MM.1S (cell line): ENCODE results near the gene ATG4B.

Experiments
- DNase-seq: peaks from one replicate; pipeline ENCODE4 v3.0.0-alpha.2; 2015
- H2AFZ ChIP-seq: fragments of 300-600 bp; sonication (generic); 2 replicates; pipeline ENCODE4 v1.6.0; 2016; ENCODE audit warnings: antibody characterized with exemption, low read length
- H3F3A ChIP-seq: fragments of 300-600 bp; sonication (generic); 2 replicates; pipeline ENCODE4 v1.6.1; 2016; ENCODE audit warnings: mild to moderate bottlenecking, antibody characterized with exemption, low read length, moderate library complexity, mixed read lengths; ENCODE audit not compliant: insufficient read depth
- H3K27ac ChIP-seq: fragments of 300-600 bp; sonication (generic); 2 replicates; pipeline ENCODE4 v1.5.1; 2016; ENCODE audit warnings: mild to moderate bottlenecking, low read length
- H3K27me3 ChIP-seq: fragments of 300-600 bp; sonication (generic); replicated peaks from 2 replicates; pipeline ENCODE4 v1.6.0; 2016; ENCODE audit warnings: low read length; ENCODE audit not compliant: insufficient read depth
- H3K36me3 ChIP-seq: fragments of 300-600 bp; sonication (generic); replicated peaks from 2 replicates; pipeline ENCODE4 v1.6.1; 2016; ENCODE audit warnings: mild to moderate bottlenecking, low read length, mixed read lengths; ENCODE audit not compliant: insufficient read depth
- H3K4me1 ChIP-seq: fragments of 300-600 bp; sonication (generic); 2 replicates; pipeline ENCODE4 v1.6.1; 2016; ENCODE audit warnings: low read length, mixed read lengths
- H3K4me2 ChIP-seq: fragments of 300-600 bp; sonication (generic); 2 replicates; pipeline ENCODE4 v1.6.0; 2016; ENCODE audit warnings: low read depth, low read length
- H3K4me3 ChIP-seq: fragments of 300-600 bp; sonication (generic); 2 replicates; pipeline ENCODE4 v1.5.1; 2016; ENCODE audit warnings: low read length, mixed read lengths
- H3K79me2 ChIP-seq: fragments of 300-600 bp; sonication (generic); 2 replicates; pipeline ENCODE4 v1.6.1; 2016; ENCODE audit warnings: mixed run types, low read length, mixed read lengths
- H3K9ac ChIP-seq: fragments of 300-600 bp; sonication (generic); 2 replicates; pipeline ENCODE4 v1.6.1; 2016; ENCODE audit warnings: low read length, mixed read lengths
- H3K9me2 ChIP-seq: fragments of 300-600 bp; sonication (generic); replicated peaks from 2 replicates; pipeline ENCODE4 v1.6.1; 2016; ENCODE audit warnings: mild to moderate bottlenecking, low read length, mixed read lengths; ENCODE audit not compliant: insufficient read depth
- H3K9me3 ChIP-seq: fragments of 300-600 bp; sonication (generic); replicated peaks from 2 replicates; pipeline ENCODE4 v1.6.1; 2016; ENCODE audit warnings: mild to moderate bottlenecking, low read length, mixed read lengths; ENCODE audit not compliant: insufficient read depth
- H4K20me1 ChIP-seq: fragments of 300-600 bp; sonication (generic); 2 replicates; pipeline ENCODE4 v1.6.1; 2016; ENCODE audit warnings: mild to moderate bottlenecking, low read length, moderate library complexity, mixed read lengths; ENCODE audit not compliant: insufficient read depth
- CTCF ChIP-seq: fragments of 300-600 bp; sonication (generic); IDR thresholded peaks from 2 replicates; pipeline ENCODE4 v1.5.1; 2016; ENCODE audit warnings: antibody characterized with exemption, low read length, mixed read lengths
- EZH2 ChIP-seq: fragments of 300-600 bp; sonication (generic); optimal IDR thresholded peaks from 2 replicates; pipeline ENCODE3; 2017; ENCODE audit warnings: low read depth, mild to moderate bottlenecking, antibody characterized with exemption, low read length, mixed read lengths
- EZH2phosphoT487 ChIP-seq: fragments of 300-600 bp; sonication (generic); IDR thresholded peaks from 2 replicates; pipeline ENCODE4 v1.6.1; 2018; ENCODE audit warnings: antibody characterized with exemption, low read length

The ATG4B gene

DNA sequence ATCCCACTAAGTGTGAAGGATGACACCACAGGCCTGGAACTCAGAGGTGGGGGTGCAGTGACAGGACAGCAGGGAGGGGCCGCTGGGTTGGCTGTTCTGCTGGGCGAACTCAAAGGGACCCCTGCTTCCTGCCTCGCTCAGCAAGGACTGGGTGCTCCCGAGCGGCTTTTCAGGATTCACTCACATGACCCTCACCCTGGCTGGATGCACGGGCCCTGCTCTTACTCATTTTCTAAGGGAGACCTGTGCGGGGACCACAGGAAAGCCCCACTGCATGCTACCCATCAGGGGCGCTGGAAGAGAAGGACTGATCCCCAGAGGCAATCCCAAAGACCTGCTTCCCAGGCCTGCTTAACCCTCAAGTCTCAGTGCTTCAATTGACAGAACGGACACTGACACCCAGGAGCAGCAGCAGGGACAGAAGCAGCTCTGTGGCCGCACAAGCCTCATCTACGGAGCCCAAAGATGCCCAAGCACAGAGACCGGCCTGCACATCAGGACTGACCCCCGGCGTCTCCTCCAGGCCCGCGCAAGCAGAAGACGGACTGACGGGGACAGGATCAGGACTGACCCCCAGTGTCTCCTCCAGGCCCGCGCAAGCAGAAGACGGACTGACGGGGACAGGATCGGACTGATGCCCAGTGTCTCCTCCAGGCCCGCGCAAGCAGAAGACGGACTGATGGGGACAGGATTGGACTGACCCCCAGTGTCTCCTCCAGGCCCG, 30.2 kb upstream of the ATG4B start:
- no peaks in the 10 kb centered on the region for H3K9me2 ChIP-seq
- DNase-seq = no peak
- no peak overlapping the region for H3K4me2 ChIP-seq
- H4K20me1 ChIP-seq = no peaks in the 10 kb centered on the region
- H3K4me3 ChIP-seq = no peak overlapping the region
- TF ChIP-seq CTCF = no peak
- no peak for TF ChIP-seq EZH2
- TF ChIP-seq EZH2phosphoT487 = no peak
- H3K27ac ChIP-seq = no peak overlapping the region
- no peaks in the 10 kb centered on the region for H3K36me3 ChIP-seq
- no peak overlapping the region for H2AFZ ChIP-seq
- no peaks in the 10 kb centered on the region for H3K27me3 ChIP-seq
- H3K9me3 ChIP-seq = no peaks in the 10 kb centered on the region
- peaks cover 10% of the 10 kb centered on the region; the same call in 1 of the 2 replicates for H3K79me2 ChIP-seq
- no peak overlapping the region for H3K9ac ChIP-seq
- no peaks in the 10 kb centered on the region for H3F3A ChIP-seq
- no peaks in the 10 kb centered on the region for H3K4me1 ChIP-seq

DNA sequence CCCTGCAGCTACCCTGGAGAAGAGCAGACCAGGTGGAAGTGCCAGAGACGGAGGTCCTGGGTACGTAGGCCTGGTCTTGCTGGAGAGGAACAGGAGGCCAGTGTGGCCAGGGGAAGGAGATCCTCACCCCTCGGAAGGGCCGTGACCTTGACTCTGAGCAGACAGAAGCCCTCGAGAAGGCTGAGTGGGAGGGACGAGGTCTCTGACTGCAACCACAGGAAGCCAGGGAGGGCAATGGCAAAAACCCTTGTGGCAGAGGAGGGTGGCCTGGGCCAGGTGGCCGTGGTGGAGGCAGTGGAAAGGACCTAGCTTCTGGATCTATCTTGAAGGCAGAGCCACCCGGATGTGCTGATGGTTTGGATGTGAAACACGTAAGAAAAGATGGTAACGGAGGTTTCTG, 28.6 kb upstream of the ATG4B start:
- Histone ChIP-seq H3K9me3 (no peaks in the 10 kb centered on the region), H3K36me3 (no peaks in the 10 kb centered on the region), H2AFZ (no peak overlapping the region), H3K4me1 (no peaks in the 10 kb centered on the region), H3K4me3 (no peak overlapping the region), H3K4me2 (no peak overlapping the region), H3K27ac (no peak overlapping the region), H3F3A (no peaks in the 10 kb centered on the region), H3K9me2 (no peaks in the 10 kb centered on the region), H3K27me3 (no peaks in the 10 kb centered on the region), H3K79me2 (peaks cover 13% of the 10 kb centered on the region; the same call in 1 of the 2 replicates), H4K20me1 (no peaks in the 10 kb centered on the region), H3K9ac (no peak overlapping the region)
- no peak for DNase-seq
- TF ChIP-seq EZH2 = no peak
- TF ChIP-seq EZH2phosphoT487 = no peak
- TF ChIP-seq CTCF = no peak

GRCh38 chr2:241609859-241610793, 27.4 kb upstream of the ATG4B start:
- H3K27me3 ChIP-seq = no peaks in the 10 kb centered on the region
- H3K4me2 ChIP-seq = peak overlapping the region; percentile 52; the same call in 1 of the 2 replicates
- peaks cover 16% of the 10 kb centered on the region for H3K79me2 ChIP-seq
- no peaks in the 10 kb centered on the region for H4K20me1 ChIP-seq
- H3K9me2 ChIP-seq = no peaks in the 10 kb centered on the region
- no peak overlapping the region for H3K9ac ChIP-seq
- no peak overlapping the region for H3K27ac ChIP-seq
- H2AFZ ChIP-seq = no peak overlapping the region
- H3K4me1 ChIP-seq = no peaks in the 10 kb centered on the region
- no peaks in the 10 kb centered on the region for H3K36me3 ChIP-seq
- no peaks in the 10 kb centered on the region for H3K9me3 ChIP-seq
- peak; percentile 63 for DNase-seq
- H3F3A ChIP-seq = no peaks in the 10 kb centered on the region
- TF ChIP-seq CTCF (peak; percentile 38), EZH2 (no peak)
- H3K4me3 ChIP-seq = peak overlapping the region; percentile 27; the same call in 1 of the 2 replicates
